Measurements from ENCODE around the gene ATR. TPM values are rescaled to one million over a fixed set of nuclear protein-coding genes. Genes with fewer than 3 reads are reported as not detected.

The ATR gene
- total RNA-seq, 4 donors from 2014 or later, result 8.9 to 21.9 (median 10.0) TPM

- TF ChIP-seq CTCF (IDR thresholded peaks at IDR 0.05 in 4 of 5, conservative IDR thresholded peaks at IDR 0.05 in 1 of 5) (no peak), POLR2A (IDR thresholded peaks at IDR 0.05) (no peak)
- intact Hi-C loops (cut with DNase I; ENCODE audit: low total_unique reads), result loop anchor here (5.0 kb wide), 1 partner anchor 54 kb away; the partner anchor contains the start of gene XRN1
- Histone ChIP-seq H3K4me3 (peak overlapping the region in 1 of 4 donors; percentile 0), H3K27ac (peak overlapping the region; percentile 49 to 75 (median 74)), H3K4me1 (peaks cover 10 to 30% of the 10 kb centered on the region in 2 donors), H3K9me3 (no peaks in the 10 kb centered on the region), H3K27me3 (no peaks in the 10 kb centered on the region), H3K36me3 (peaks cover 2 to 17% of the 10 kb centered on the region in 2 donors)
- ATAC-seq (peak; percentile 94 to 97), DNase-seq (no peak)
- in situ Hi-C loops (cut with MboI; ENCODE audit: low sequenced_read_pairs in 4 of 4), result no loop called here
Observed at GRCh38 chr3:142501004-142501926, 77.3 kb downstream of the ATR start.

GRCh38 chr3:142500211-142500610, 78.3 kb downstream of the ATR start:
- H3K27ac ChIP-seq, result peak overlapping the region in 3 of 4 donors; percentile 74 to 75 (median 74)
- no peaks in the 10 kb centered on the region for H3K27me3 ChIP-seq
- in situ Hi-C loops (cut with MboI; ENCODE audit: low sequenced_read_pairs in 4 of 4), result no loop called here
- TF ChIP-seq CTCF (IDR thresholded peaks at IDR 0.05 in 4 of 5, conservative IDR thresholded peaks at IDR 0.05 in 1 of 5) (no peak), POLR2A (IDR thresholded peaks at IDR 0.05) (no peak)
- peaks cover 0 to 17% of the 10 kb centered on the region in 2 donors for H3K36me3 ChIP-seq
- DNase-seq (no peak), ATAC-seq (peak; percentile 42 to 65)
- peak overlapping the region in 1 of 4 donors; percentile 0 for H3K4me3 ChIP-seq
- H3K9me3 ChIP-seq, result no peaks in the 10 kb centered on the region
- intact Hi-C loops (cut with DNase I; ENCODE audit: low total_unique reads), result loop anchor here (5.0 kb wide), 1 partner anchor 53 kb away; the partner anchor contains the start of gene XRN1
- peaks cover 10 to 30% of the 10 kb centered on the region in 2 donors for H3K4me1 ChIP-seq

- ATAC-seq, result peak in 1 of 2 donors; percentile 49
- Histone ChIP-seq H3K27ac (peak overlapping the region in 3 of 4 donors; percentile 53 to 55 (median 53)), H3K4me3 (no peak overlapping the region), H3K27me3 (no peaks in the 10 kb centered on the region), H3K9me3 (no peaks in the 10 kb centered on the region), H3K4me1 (peaks cover 10 to 30% of the 10 kb centered on the region in 2 donors), H3K36me3 (peaks cover 0 to 8% of the 10 kb centered on the region in 2 donors)
- TF ChIP-seq POLR2A (IDR thresholded peaks at IDR 0.05) (no peak), CTCF (IDR thresholded peaks at IDR 0.05 in 4 of 5, conservative IDR thresholded peaks at IDR 0.05 in 1 of 5) (no peak)
- in situ Hi-C loops (cut with MboI; ENCODE audit: low sequenced_read_pairs in 4 of 4), result no loop called here
- DNase-seq, result no peak
- intact Hi-C loops (cut with DNase I; ENCODE audit: low total_unique reads), result no loop called here
Observed at GRCh38 chr3:142498397-142499180, 79.9 kb downstream of the ATR start.

- H3K36me3 ChIP-seq, result peaks cover 0 to 14% of the 10 kb centered on the region in 2 donors
- peak overlapping the region in 1 of 4 donors; percentile 53 for H3K27ac ChIP-seq
- peaks cover 10 to 30% of the 10 kb centered on the region in 2 donors for H3K4me1 ChIP-seq
- intact Hi-C loops (cut with DNase I; ENCODE audit: low total_unique reads), result no loop called here
- ATAC-seq (no peak), DNase-seq (no peak)
- in situ Hi-C loops (cut with MboI; ENCODE audit: low sequenced_read_pairs in 4 of 4), result no loop called here
- TF ChIP-seq CTCF (IDR thresholded peaks at IDR 0.05 in 4 of 5, conservative IDR thresholded peaks at IDR 0.05 in 1 of 5), result no peak
- TF ChIP-seq POLR2A (IDR thresholded peaks at IDR 0.05), result no peak
- H3K9me3 ChIP-seq, result no peaks in the 10 kb centered on the region
- H3K27me3 ChIP-seq, result no peaks in the 10 kb centered on the region
- H3K4me3 ChIP-seq, result no peak overlapping the region
Observed at GRCh38 chr3:142497729-142498128, 80.8 kb downstream of the ATR start.
